Measurements from ENCODE around the gene POPDC2. TPM values are rescaled to one million over a fixed set of nuclear protein-coding genes. Genes with fewer than 3 reads are reported as not detected.
A peak's percentile ranks its signal among the peaks of the same experiment; 100 is the strongest.

POPDC2 gene
- total and polyA plus RNA-seq, 2 experiments from 2014 or later, result 107 to 180 TPM

- Histone ChIP-seq H3K27ac (peak overlapping the region; percentile 94), H3K36me3 (peaks cover 17% of the 10 kb centered on the region), H3K27me3 (no peaks in the 10 kb centered on the region), H3K4me1 (ENCODE audit: low read depth) (peaks cover 34% of the 10 kb centered on the region), H3K4me3 (peak overlapping the region; percentile 63), H3K9me3 (ENCODE audit: low read depth) (no peaks in the 10 kb centered on the region)
- TF ChIP-seq, protein P1, sequence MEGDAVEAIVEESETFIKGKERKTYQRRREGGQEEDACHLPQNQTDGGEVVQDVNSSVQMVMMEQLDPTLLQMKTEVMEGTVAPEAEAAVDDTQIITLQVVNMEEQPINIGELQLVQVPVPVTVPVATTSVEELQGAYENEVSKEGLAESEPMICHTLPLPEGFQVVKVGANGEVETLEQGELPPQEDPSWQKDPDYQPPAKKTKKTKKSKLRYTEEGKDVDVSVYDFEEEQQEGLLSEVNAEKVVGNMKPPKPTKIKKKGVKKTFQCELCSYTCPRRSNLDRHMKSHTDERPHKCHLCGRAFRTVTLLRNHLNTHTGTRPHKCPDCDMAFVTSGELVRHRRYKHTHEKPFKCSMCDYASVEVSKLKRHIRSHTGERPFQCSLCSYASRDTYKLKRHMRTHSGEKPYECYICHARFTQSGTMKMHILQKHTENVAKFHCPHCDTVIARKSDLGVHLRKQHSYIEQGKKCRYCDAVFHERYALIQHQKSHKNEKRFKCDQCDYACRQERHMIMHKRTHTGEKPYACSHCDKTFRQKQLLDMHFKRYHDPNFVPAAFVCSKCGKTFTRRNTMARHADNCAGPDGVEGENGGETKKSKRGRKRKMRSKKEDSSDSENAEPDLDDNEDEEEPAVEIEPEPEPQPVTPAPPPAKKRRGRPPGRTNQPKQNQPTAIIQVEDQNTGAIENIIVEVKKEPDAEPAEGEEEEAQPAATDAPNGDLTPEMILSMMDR (IDR thresholded peaks at IDR 0.05; ENCODE audit: low read depth, low read length), result no peak
- DNase-seq (ENCODE audit: low read depth in 1 of 2, low spot score in 1 of 2), result no peak
Observed at GRCh38 chr3:119675188-119675874, 14.9 kb upstream of the POPDC2 start.

- no peak for DNase-seq (ENCODE audit: low read depth in 1 of 2, low spot score in 1 of 2)
- peaks cover 21% of the 10 kb centered on the region for H3K36me3 ChIP-seq
- TF ChIP-seq, protein P1 (IDR thresholded peaks at IDR 0.05; ENCODE audit: low read depth, low read length), result no peak
- H3K4me1 ChIP-seq (ENCODE audit: low read depth), result peaks cover 42% of the 10 kb centered on the region
- no peak overlapping the region for H3K4me3 ChIP-seq
- peak overlapping the region; percentile 99 for H3K27ac ChIP-seq
- no peaks in the 10 kb centered on the region for H3K9me3 ChIP-seq (ENCODE audit: low read depth)
- no peaks in the 10 kb centered on the region for H3K27me3 ChIP-seq
Observed at GRCh38 chr3:119673875-119674274, 13.5 kb upstream of the POPDC2 start.

- H3K27ac ChIP-seq, result peak overlapping the region; percentile 99
- TF ChIP-seq, protein P1 (IDR thresholded peaks at IDR 0.05; ENCODE audit: low read depth, low read length), result no peak
- peaks cover 25% of the 10 kb centered on the region for H3K36me3 ChIP-seq
- no peaks in the 10 kb centered on the region for H3K9me3 ChIP-seq (ENCODE audit: low read depth)
- peaks cover 46% of the 10 kb centered on the region for H3K4me1 ChIP-seq (ENCODE audit: low read depth)
- DNase-seq (ENCODE audit: low read depth in 1 of 2, low spot score in 1 of 2), result peak; percentile 21 to 89
- H3K4me3 ChIP-seq, result no peak overlapping the region
- H3K27me3 ChIP-seq, result no peaks in the 10 kb centered on the region
Observed at GRCh38 chr3:119672776-119673175, 12.4 kb upstream of the POPDC2 start.

DNA sequence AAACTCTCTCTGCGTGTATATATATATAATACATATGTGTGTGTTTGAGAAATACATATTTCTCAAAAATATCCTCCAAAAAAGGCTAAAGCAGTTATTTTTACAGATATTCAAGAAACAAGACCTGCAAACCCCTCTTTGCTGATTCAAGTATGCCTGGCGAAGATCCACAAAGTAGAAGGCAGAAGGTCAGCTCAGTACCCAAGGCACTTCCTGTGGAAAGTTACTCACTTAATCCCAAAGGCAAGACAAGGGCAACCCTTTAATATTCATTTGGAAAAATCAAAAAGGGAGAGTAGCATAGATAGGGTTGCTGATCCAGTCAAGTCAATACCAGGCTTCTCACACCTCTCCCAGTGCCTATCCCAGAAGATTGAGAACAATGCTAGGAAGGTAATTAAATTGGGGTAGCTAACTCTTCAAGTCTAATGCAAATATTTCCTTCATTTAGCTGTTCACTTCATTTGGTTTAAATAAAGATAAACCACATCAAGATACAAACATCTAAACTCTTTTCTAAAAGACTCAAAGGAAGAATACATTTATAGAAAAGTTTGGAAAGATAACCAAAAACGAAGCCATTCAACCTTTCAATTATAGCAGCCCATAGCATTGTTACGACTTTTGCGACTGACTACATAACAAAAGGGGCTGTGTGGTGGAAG is 9.6 kb upstream of the POPDC2 start:
- Histone ChIP-seq H3K4me3 (no peak overlapping the region), H3K27me3 (no peaks in the 10 kb centered on the region), H3K36me3 (peaks cover 27% of the 10 kb centered on the region), H3K4me1 (ENCODE audit: low read depth) (peaks cover 58% of the 10 kb centered on the region), H3K9me3 (ENCODE audit: low read depth) (no peaks in the 10 kb centered on the region), H3K27ac (peak overlapping the region; percentile 67)
- TF ChIP-seq, protein P1 (IDR thresholded peaks at IDR 0.05; ENCODE audit: low read depth, low read length), result no peak
- DNase-seq (ENCODE audit: low read depth in 1 of 2, low spot score in 1 of 2), result peak in 1 of 2 donors; percentile 42

DNA sequence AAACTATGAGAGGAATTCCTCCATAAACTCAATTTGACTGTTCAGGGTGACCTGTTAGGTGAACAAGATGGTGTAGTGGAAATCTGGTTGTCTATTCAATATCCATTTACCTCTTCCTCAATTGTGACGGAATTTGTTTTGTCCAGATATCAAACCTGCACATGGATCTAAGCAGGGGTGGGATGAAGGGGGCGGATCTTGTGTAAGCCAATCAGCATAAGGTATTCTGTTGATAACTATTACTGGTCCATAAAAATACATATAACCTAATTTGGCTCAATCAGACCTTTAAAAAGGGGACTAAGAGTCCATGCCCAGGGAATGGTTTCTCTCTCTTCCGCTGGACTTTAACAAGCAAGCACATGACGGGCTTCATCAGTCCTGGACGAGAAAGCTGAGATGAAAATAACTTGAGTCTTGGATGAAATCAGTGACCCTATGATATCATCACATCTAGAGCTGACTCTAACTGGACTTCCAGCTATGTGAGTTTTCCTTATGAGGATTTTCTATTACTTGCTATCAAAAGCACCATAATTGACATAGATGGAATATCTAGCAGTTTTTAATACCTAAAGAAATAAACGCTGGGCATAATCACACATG is 5.7 kb upstream of the POPDC2 start:
- TF ChIP-seq, protein P1 (IDR thresholded peaks at IDR 0.05; ENCODE audit: low read depth, low read length), result no peak
- Histone ChIP-seq H3K4me3 (no peak overlapping the region), H3K9me3 (ENCODE audit: low read depth) (no peaks in the 10 kb centered on the region), H3K36me3 (peaks cover 9% of the 10 kb centered on the region), H3K27ac (peak overlapping the region; percentile 100), H3K27me3 (no peaks in the 10 kb centered on the region), H3K4me1 (ENCODE audit: low read depth) (peaks cover 62% of the 10 kb centered on the region)
- no peak for DNase-seq (ENCODE audit: low read depth in 1 of 2, low spot score in 1 of 2)

Data from cardiac muscle cell (in vitro differentiated cells and primary cell).